ENCODE results near the gene MEN1. TPM values are rescaled to one million over a fixed set of nuclear protein-coding genes. Genes with fewer than 3 reads are reported as not detected.
A peak's percentile ranks its signal among the peaks of the same experiment; 100 is the strongest.

Gene MEN1
- total and polyA plus RNA-seq, 2 of the 13 experiments (the other 11 are each of a cell fraction or from before 2014, with no cell fraction given), result 20.5 to 27.3 TPM

DNA sequence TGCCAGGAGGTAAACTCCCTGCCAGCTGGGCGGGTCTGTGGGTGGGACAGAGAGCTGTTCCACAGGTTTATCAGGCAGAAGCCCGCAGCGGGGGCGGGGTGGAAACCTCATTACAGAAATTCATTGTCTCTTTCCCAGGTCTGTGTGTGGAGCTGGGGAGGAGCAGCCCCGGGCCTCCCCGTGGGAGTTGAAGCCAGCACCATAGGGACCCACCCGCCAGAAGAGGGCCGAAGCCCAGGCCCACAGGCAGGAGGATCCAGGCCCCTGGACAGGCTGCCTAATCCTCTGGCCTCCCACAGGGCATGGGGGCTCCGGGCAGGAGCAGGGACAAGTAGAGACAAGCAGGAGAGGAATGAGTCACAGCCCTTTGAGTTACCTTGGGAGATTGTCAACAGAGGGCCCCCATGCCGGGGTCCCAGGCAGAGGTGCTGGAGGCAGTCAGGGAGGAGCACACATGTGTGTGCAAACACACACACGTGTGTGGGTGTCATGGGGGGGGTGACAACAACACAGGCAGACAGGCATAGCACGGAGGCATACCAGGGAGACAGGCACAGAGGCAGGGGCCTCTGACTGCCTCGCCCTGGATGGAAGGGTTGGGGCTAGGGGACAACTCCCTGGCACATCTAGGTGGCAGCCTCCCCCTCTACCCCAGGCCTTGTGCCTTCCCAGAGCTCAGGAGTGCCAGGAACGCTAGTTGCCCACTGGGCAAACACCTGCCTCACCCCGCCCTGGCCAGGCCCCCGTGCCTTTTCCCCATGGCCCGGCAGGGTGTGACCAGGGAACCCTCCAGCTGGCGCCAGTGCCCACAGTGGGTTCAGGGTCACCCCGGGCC is 32.7 kb upstream of the MEN1 start (continued):
- TF ChIP-seq ZNF207 (IDR thresholded peaks at IDR 0.05; ENCODE audit: borderline replicate concordance) (no peak), RAD21 (CRISPR knock-in tag; IDR thresholded peaks at IDR 0.05) (no peak), HOXA5 (CRISPR knock-in tag; IDR thresholded peaks at IDR 0.05) (no peak), ZBTB43 (CRISPR knock-in tag; conservative IDR thresholded peaks at IDR 0.05) (peak; percentile 87), MNT (IDR thresholded peaks at IDR 0.05) (peak; percentile 97), PHF20 (CRISPR knock-in tag; IDR thresholded peaks at IDR 0.05) (no peak), AFF4 (CRISPR knock-in tag; IDR thresholded peaks at IDR 0.05) (no peak), ZHX1 (CRISPR knock-in tag; IDR thresholded peaks at IDR 0.05; ENCODE audit: low read depth) (no peak), ZFY (CRISPR knock-in tag; IDR thresholded peaks at IDR 0.05) (peak; percentile 45; the same call in 1 of the 2 replicates), PHB2 (IDR thresholded peaks at IDR 0.05; ENCODE audit: partially characterized antibody) (no peak), TBX3 (IDR thresholded peaks at IDR 0.05; ENCODE audit: borderline replicate concordance) (0 out of 2 replicates have a peak, but pooled peaks have one; percentile 35), ZNF12 (CRISPR knock-in tag; IDR thresholded peaks at IDR 0.05) (no peak), ZMYM4 (CRISPR knock-in tag; IDR thresholded peaks at IDR 0.05) (no peak; the same call in 1 of the 2 replicates), TEAD2 (CRISPR knock-in tag; IDR thresholded peaks at IDR 0.05) (no peak), RFX5 (IDR thresholded peaks at IDR 0.05; ENCODE audit: low read depth, low read length) (no peak), DDIT3 (CRISPR knock-in tag; IDR thresholded peaks at IDR 0.05) (no peak), HNF4A (CRISPR knock-in tag; IDR thresholded peaks at IDR 0.05) (peak; percentile 26; the same call in 1 of the 2 replicates), MYC (CRISPR knock-in tag; IDR thresholded peaks at IDR 0.05; ENCODE audit: borderline replicate concordance) (peak; percentile 30; the same call in 1 of the 2 replicates), ZSCAN29 (CRISPR knock-in tag; conservative IDR thresholded peaks at IDR 0.05) (no peak), ZNF652 (CRISPR knock-in tag; IDR thresholded peaks at IDR 0.05; ENCODE audit: borderline replicate concordance, low read depth) (no peak)

Measured in HepG2 (cell line).